Measurements from ENCODE around the gene ABCA3. TPM values are rescaled to one million over a fixed set of nuclear protein-coding genes. Genes with fewer than 3 reads are reported as not detected.
"Not testable (repeated sequence)": the region's sequence is repeated elsewhere in the genome, so short reads cannot be mapped to it uniquely, and the experiment has no call there.

Gene ABCA3
- total RNA-seq, 1 experiment from 2014 or later, result 0.60 TPM

- no peak for DNase-seq (ENCODE audit: low read depth)
These were observed 59.5 kb downstream of the ABCA3 start for GRCh38 chr16:2280981-2281542.

GRCh38 chr16:2280461-2280860, 60.1 kb downstream of the ABCA3 start:
- DNase-seq (ENCODE audit: low read depth), result no peak

GRCh38 chr16:2278956-2279800, 61.4 kb downstream of the ABCA3 start:
- DNase-seq (ENCODE audit: low read depth), result no peak

GRCh38 chr16:2278272-2278608, 62.3 kb downstream of the ABCA3 start:
- DNase-seq (ENCODE audit: low read depth), result no peak

GRCh38 chr16:2277466-2278271, 62.9 kb downstream of the ABCA3 start:
- DNase-seq (ENCODE audit: low read depth), result no peak

GRCh38 chr16:2276368-2277195, 63.9 kb downstream of the ABCA3 start:
- no peak for DNase-seq (ENCODE audit: low read depth)

- no peak for DNase-seq (ENCODE audit: low read depth)
These were observed 64.8 kb downstream of the ABCA3 start for GRCh38 chr16:2275476-2276367.

- no peak for DNase-seq (ENCODE audit: low read depth)
These were observed 66.6 kb downstream of the ABCA3 start for GRCh38 chr16:2273931-2274330.

- no peak for DNase-seq (ENCODE audit: low read depth)
These were observed 67.0 kb downstream of the ABCA3 start for GRCh38 chr16:2273484-2273883.

- DNase-seq (ENCODE audit: low read depth), result no peak
These were observed 68.6 kb downstream of the ABCA3 start for GRCh38 chr16:2271848-2272461.

- DNase-seq (ENCODE audit: low read depth), result no peak
These were observed 69.7 kb downstream of the ABCA3 start for GRCh38 chr16:2270588-2271470.

GRCh38 chr16:2270070-2270462, 70.5 kb downstream of the ABCA3 start:
- DNase-seq (ENCODE audit: low read depth), result no peak

GRCh38 chr16:2267913-2268666, 72.4 kb downstream of the ABCA3 start, which contains the start of gene RNPS1:
Gene RNPS1 (minus strand): TSS chr16:2268126. CDS start chr16:2264643, 3,483 bp downstream.
- peak; percentile 92 for DNase-seq (ENCODE audit: low read depth)

GRCh38 chr16:2267505-2267912, 73.0 kb downstream of the ABCA3 start:
- not testable (repeated sequence) for DNase-seq (ENCODE audit: low read depth)

GRCh38 chr16:2266887-2267286, 73.6 kb downstream of the ABCA3 start:
- peak; percentile 19 for DNase-seq (ENCODE audit: low read depth)

- DNase-seq (ENCODE audit: low read depth), result not testable (repeated sequence)
These were observed 77.5 kb downstream of the ABCA3 start for GRCh38 chr16:2263026-2263425.

- no peak for DNase-seq (ENCODE audit: low read depth)
These were observed 80.3 kb downstream of the ABCA3 start for GRCh38 chr16:2260250-2260649.

- not testable (repeated sequence) for DNase-seq (ENCODE audit: low read depth)
These were observed 82.0 kb downstream of the ABCA3 start for GRCh38 chr16:2258530-2258929.
